HEK293T (cell line): ENCODE measurements around the gene CRIM1.

Experiments used
- CTCF ChIA-PET: fragments of 350-600 bp; formaldehyde crosslinking; extraction: SDS; loops from one replicate; lab custom pipeline; 2021; ENCODE audit warnings: antibody characterized with exemption, inconsistent platforms; lab: Yijun Ruan, JAX
- POLR2A ChIA-PET: fragments of 350-600 bp; formaldehyde crosslinking; extraction: SDS; loops from one replicate; lab custom pipeline; 2020; ENCODE audit warnings: antibody characterized with exemption, inconsistent platforms; lab: Yijun Ruan, JAX
- DNase-seq: peaks from one replicate; pipeline ENCODE4 v3.0.0; 2012; ENCODE audit warnings: mixed read lengths; ENCODE audit errors: extremely low spot score
- ARNT ChIP-seq: fragments of 450-650 bp; IDR thresholded peaks from 2 replicates; pipeline ENCODE4 v1.6.1; 2017; ENCODE audit warnings: mild to moderate bottlenecking
- BHLHE40 ChIP-seq: fragments of 450-650 bp; IDR thresholded peaks from 2 replicates; pipeline ENCODE4 v1.6.1; 2016; ENCODE audit warnings: mild to moderate bottlenecking, moderate library complexity, borderline replicate concordance
- CTBP1 ChIP-seq: fragments of 450-650 bp; IDR thresholded peaks from 2 replicates; pipeline ENCODE4 v1.6.1; 2016; ENCODE audit warnings: borderline replicate concordance
- ELF4 ChIP-seq: fragments of 450-650 bp; IDR thresholded peaks from 2 replicates; pipeline ENCODE4 v1.6.1; 2017; ENCODE audit warnings: antibody characterized with exemption
- FOXA1 ChIP-seq: fragments of 450-650 bp; IDR thresholded peaks from 2 replicates; pipeline ENCODE4 v1.6.1; 2016; ENCODE audit warnings: mild to moderate bottlenecking
- FOXK2 ChIP-seq: fragments of 450-650 bp; IDR thresholded peaks from 2 replicates; pipeline ENCODE4 v1.6.1; 2016; ENCODE audit warnings: mild to moderate bottlenecking
- FOXM1 ChIP-seq: fragments of 450-650 bp; IDR thresholded peaks from 2 replicates; pipeline ENCODE4 v1.6.1; 2017; ENCODE audit warnings: mild to moderate bottlenecking, borderline replicate concordance
- HDGF ChIP-seq: fragments of 450-650 bp; IDR thresholded peaks from 2 replicates; pipeline ENCODE4 v1.6.1; 2017; ENCODE audit warnings: antibody characterized with exemption, borderline replicate concordance
- L3MBTL2 ChIP-seq: fragments of 450-650 bp; conservative IDR thresholded peaks from 2 replicates; pipeline ENCODE4 v1.6.1; 2016; ENCODE audit warnings: mild to moderate bottlenecking
- LEF1 ChIP-seq: fragments of 450-650 bp; IDR thresholded peaks from 2 replicates; pipeline ENCODE4 v1.6.1; 2017; ENCODE audit warnings: mild to moderate bottlenecking, borderline replicate concordance
- NFRKB ChIP-seq: fragments of 450-650 bp; IDR thresholded peaks from 2 replicates; pipeline ENCODE4 v1.6.1; 2016; ENCODE audit warnings: mild to moderate bottlenecking, moderate library complexity
- SP1 ChIP-seq: fragments of 450-650 bp; IDR thresholded peaks from 2 replicates; pipeline ENCODE4 v1.6.1; 2017
- SUZ12 ChIP-seq: fragments of 450-650 bp; IDR thresholded peaks from 2 replicates; pipeline ENCODE4 v1.6.1; 2016; ENCODE audit warnings: mild to moderate bottlenecking
- TARDBP ChIP-seq: fragments of 450-650 bp; IDR thresholded peaks from 2 replicates; pipeline ENCODE4 v1.6.1; 2016
- ZNF384 ChIP-seq: fragments of 450-650 bp; IDR thresholded peaks from 2 replicates; pipeline ENCODE4 v1.6.1; 2016
- TF ChIP-seq, protein P1 (sequence below): fragments of 450-650 bp; IDR thresholded peaks from 2 replicates; pipeline ENCODE4 v1.6.1; 2016

Gene CRIM1

DNA sequence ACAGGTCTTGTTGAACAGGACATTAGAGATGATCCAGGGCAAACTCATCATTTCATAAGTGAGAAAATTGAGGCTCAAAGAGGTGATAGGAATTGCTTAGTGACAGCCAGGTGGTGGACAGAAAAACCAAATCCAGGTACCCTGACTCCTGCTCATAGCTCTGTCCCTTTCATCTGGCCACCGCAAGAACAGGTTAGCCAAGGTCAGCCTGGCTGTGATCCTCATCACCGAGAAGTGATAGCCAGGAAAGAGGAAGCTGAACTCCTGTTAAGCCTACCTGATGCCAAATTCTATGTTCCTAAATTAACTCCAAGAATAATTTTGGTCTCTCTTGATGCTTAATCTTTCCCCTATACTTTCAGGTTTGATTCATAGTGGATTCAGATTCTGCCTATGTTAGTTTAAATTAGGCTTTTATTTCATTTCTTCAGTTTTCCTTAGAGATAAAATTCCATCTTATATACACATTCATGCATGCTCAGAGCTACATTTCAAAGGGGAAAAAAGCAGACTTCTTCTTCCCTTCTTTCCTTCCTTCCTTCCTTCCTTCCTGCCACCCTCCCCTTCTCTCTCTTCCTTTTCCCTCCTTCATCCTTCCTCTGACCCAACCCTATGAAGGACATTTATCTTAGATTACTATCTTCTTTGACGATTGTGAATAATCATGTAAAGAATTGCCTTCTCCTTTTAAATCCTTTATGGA is 17.3 kb upstream of the CRIM1 start:
- POLR2A ChIA-PET, result no interaction called here
- TF ChIP-seq SP1, result no peak
- no peak for TF ChIP-seq HDGF
- TF ChIP-seq FOXA1, result no peak
- TF ChIP-seq L3MBTL2, result no peak
- no peak for TF ChIP-seq FOXK2
- no peak for TF ChIP-seq NFRKB
- CTCF ChIA-PET, result no interaction called here

DNA sequence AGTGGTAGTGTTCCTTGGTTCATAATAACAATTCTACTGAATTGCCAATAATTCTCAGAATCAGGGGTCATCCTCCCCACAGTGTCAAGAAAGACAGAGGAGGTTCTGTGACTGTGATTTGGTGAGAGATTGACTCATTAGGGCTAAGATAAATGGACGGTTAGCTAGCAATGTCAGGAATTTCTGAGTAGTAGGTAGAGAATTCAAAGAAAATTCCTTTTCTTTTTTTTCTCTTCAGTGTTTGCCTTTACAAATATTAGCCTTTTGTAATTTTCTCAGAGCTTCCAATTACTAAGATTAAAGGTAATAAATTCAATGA is 16.8 kb upstream of the CRIM1 start:
- DNase-seq, result no peak
- TF ChIP-seq L3MBTL2 (no peak), CTBP1 (no peak), ELF4 (no peak), LEF1 (no peak), HDGF (no peak), FOXK2 (no peak)
- TF ChIP-seq, protein P1, sequence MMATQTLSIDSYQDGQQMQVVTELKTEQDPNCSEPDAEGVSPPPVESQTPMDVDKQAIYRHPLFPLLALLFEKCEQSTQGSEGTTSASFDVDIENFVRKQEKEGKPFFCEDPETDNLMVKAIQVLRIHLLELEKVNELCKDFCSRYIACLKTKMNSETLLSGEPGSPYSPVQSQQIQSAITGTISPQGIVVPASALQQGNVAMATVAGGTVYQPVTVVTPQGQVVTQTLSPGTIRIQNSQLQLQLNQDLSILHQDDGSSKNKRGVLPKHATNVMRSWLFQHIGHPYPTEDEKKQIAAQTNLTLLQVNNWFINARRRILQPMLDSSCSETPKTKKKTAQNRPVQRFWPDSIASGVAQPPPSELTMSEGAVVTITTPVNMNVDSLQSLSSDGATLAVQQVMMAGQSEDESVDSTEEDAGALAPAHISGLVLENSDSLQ, result no peak
- POLR2A ChIA-PET, result no interaction called here
- CTCF ChIA-PET, result no interaction called here

More for the DNA sequence above, 17.3 kb upstream of the CRIM1 start:
- DNase-seq, result no peak

DNA sequence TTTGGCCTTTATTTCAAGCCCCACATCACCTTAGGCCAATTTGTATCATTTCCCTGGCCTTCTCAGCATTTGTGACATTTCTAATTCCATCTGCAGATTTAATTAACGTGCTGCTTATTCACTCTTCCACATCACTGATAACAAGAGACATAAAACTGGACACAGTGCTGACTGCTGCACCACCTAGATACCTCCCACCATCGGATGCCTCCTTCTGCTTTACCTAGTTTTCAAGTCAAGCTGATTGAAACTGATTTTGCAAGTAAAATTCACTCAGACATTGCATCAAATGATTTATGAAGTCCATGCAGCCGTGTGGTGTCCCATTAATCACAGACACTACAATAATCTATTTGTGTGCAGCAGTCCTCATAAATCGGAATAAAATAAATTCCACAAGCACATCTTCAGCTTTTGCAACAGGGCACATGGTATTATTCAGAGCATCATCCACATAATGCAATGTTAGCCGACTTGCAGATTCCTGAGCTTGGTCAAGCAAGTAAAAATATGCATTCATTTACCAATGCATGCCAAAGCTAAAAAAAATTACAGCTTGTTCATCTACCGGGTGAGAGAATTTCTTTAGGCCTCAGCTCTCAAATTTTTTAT is 15.9 kb upstream of the CRIM1 start:
- ChIA-PET CTCF (no interaction called here), POLR2A (no interaction called here)
- TF ChIP-seq BHLHE40 (no peak), TARDBP (no peak), SP1 (no peak), FOXM1 (no peak), LEF1 (no peak), HDGF (no peak), ELF4 (no peak), L3MBTL2 (no peak), ZNF384 (no peak), FOXA1 (no peak), NFRKB (no peak), FOXK2 (no peak), CTBP1 (no peak), ARNT (no peak), SUZ12 (no peak)
- TF ChIP-seq, protein P1, result no peak

DNA sequence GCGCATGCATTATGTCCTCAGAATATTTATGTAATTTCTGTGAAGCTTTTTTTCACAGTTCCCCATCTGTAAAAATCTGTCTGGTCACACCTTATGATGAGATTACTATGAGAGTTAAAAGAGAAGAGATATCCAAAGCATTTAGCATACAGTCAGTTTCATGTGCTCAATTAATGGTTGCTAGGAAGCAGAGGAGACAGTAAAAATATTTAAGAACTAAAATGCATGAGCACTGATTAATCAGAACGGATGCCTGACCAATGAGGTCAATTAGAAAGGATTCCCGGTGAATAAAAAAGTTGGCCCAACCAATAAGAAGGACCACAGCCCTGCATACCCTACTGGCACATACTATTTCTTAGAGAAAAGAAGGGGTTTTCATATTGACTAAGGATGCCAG is 12.0 kb upstream of the CRIM1 start:
- TF ChIP-seq NFRKB (no peak), FOXA1 (no peak), ARNT (no peak), ELF4 (no peak), FOXK2 (no peak), ZNF384 (no peak), SP1 (no peak), BHLHE40 (no peak), SUZ12 (no peak), TARDBP (no peak), HDGF (no peak), CTBP1 (no peak), L3MBTL2 (no peak)
- TF ChIP-seq, protein P1, result no peak
- CTCF ChIA-PET, result interaction anchor here (0.8 kb wide), 1 partner anchor 116 kb away, joined by 3 read pairs; no protein-coding TSS in a partner anchor
- no peak for DNase-seq
- POLR2A ChIA-PET, result no interaction called here

More for the DNA sequence above, 15.9 kb upstream of the CRIM1 start:
- no peak for DNase-seq

DNA sequence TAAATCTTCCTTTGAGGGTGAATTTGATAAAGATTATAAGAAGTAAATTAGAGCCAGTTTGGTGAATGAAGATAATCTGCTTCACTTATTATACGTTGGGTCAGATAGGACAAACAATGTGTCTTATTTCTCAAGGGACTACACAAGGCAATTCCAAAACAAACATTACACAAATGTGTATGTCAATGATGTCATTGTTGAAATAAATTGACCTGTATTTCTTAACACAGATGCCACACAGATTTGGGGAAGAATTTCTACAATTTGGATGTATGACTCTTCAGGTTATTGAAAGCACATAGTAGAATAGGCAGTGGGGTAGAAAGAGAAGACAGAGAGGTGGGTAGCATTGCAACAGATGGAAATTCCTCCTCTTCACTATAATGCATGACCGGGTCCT is 6.9 kb upstream of the CRIM1 start:
- no peak for DNase-seq
- CTCF ChIA-PET, result no interaction called here
- POLR2A ChIA-PET, result no interaction called here
- TF ChIP-seq TARDBP, result no peak
- TF ChIP-seq L3MBTL2, result no peak
- no peak for TF ChIP-seq LEF1
- no peak for TF ChIP-seq ZNF384
- TF ChIP-seq HDGF, result no peak
- TF ChIP-seq ARNT, result no peak
- TF ChIP-seq BHLHE40, result no peak
- TF ChIP-seq ELF4, result no peak
- no peak for TF ChIP-seq SUZ12
- TF ChIP-seq FOXM1, result no peak
- TF ChIP-seq, protein P1, result no peak
- no peak for TF ChIP-seq FOXA1

DNA sequence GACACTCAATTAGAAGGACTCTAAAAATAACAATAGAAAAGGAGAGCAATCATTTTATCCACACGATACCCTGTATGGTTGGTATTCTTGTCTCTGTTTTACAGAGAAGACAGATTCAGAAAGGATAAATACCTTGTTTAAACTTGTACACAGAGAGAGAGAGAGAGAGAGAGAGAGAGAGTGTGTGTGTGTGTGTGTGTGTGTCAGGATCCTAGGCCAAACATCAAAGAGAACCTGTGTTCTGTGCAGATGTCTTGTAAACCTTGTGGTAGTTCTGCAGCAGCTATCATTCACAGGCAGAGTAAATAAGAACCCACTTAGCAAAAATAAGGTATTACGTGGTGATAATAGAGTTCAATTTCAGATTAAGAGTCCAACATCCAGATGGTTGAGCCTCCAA is 4.3 kb upstream of the CRIM1 start:
- TF ChIP-seq, protein P1, result no peak
- no peak for TF ChIP-seq TARDBP
- TF ChIP-seq FOXK2, result no peak
- TF ChIP-seq LEF1, result no peak
- ChIA-PET POLR2A (no interaction called here), CTCF (interaction anchor here (0.8 to 1.5 kb wide), 2 partner anchors 109 to 156 kb away, joined by 5 to 8 read pairs; no protein-coding TSS in a partner anchor)
- DNase-seq, result no peak
